ENCODE results near the gene GORASP2.
"Not testable (repeated sequence)": the region's sequence is repeated elsewhere in the genome, so short reads cannot be mapped to it uniquely, and the experiment has no call there.

Gene GORASP2

DNA sequence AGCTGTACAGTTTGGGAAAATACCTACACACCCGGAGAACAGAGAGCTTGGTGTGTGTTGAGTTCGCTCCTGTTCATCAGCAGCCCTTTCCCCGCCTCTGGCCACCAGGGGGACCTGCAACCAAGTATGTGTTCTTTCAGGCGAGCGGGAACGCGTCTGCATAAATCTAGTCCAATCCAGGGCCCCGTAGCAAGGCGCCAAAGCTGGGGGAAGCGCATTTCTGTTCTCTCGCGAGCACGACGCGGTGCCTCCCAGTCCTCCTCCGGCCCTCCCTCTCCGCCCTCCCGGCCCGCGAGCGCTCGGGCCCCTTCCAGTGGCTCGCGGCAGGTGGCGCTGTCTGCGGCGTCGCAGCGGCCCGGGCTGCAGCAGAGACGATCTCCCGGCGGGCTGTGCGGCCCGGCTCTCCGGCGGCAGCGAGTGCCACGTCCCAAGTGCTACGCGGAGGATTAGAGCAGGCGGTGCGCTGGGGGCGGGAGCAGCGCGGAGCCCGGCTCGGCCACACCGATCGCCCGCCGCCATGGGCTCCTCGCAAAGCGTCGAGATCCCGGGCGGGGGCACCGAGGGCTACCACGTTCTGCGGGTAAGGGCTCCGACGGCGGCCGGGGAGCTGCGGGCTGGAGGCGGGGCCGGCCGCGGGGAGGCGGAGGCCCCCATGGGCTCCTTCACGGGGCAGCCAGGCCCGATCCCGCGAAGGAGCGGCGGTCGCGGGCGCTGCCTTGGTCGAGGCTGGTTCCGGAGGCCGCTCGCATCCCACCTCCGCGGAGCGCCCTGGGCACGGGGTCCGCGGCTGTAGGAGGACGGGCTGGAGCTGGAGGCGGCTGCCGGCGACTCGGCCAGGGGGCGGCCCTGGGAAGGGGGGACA lies at the start of gene GORASP2:
Gene GORASP2, plus strand, starts transcription at position 430 of the 862 bp plus-strand sequence. Its CDS starts 88 bp downstream, at position 518.
- peak; percentile 92 to 96 (median 96) for DNase-seq

DNA sequence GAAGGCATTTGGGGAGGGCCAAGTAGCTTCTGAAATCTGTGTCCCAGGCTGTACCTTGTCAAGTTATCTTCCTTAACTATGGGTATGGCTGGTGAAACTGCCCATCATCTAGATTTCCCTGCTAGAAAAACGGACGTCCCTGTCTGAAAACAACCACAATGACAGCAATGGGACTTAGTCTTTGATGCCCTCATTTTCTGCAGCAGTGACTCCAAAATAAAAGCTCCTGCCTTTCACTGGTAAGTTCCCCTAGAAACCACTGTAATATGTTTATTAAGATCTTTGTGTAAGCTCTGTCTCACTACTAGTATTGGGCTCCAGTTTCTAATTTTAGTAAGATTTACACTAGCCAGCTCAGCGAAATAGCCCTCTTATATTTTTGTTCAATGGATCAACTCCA lies 47.2 kb upstream of the GORASP2 start:
- no peak for DNase-seq

DNA sequence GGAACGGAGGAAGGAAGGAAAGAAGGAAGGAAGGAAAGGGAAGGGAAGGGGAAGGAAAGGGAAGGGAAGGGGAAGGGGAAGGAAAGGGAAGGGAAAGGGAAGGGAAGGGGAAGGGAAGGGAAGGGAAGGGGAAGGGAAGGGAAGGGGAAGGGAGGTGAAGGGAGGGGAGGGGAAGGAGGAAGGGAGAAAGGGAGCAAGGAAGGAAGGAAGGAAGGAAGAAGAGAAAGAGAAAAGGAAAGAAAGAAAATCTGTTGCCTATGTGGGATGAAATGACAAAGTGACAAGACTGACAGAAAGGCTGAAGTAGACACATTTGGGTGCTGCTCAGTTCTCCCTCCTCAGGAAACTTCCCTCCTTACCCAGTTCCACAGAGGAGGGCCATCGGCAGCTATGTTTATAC lies 46.3 kb upstream of the GORASP2 start:
- DNase-seq, result no peak

DNA sequence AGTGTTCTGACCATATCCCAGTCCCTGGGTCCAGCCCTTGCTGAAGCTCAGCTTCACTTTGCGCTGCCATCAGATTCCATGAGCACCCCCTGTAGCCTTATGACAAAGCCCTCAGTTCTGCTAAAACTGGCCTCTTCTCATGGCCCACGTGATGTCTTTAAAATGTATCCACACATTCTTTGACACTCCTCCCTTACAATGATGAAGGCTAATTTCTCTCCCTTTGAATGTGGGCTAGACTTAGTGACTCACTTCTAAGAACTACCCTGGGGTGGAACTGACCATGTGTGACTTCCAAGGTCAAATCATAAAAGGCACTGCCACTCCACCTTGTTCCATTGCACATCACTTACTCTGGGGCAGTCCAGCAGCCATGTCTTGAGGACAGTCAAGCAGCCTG lies 45.4 kb upstream of the GORASP2 start:
- DNase-seq, result no peak

DNA sequence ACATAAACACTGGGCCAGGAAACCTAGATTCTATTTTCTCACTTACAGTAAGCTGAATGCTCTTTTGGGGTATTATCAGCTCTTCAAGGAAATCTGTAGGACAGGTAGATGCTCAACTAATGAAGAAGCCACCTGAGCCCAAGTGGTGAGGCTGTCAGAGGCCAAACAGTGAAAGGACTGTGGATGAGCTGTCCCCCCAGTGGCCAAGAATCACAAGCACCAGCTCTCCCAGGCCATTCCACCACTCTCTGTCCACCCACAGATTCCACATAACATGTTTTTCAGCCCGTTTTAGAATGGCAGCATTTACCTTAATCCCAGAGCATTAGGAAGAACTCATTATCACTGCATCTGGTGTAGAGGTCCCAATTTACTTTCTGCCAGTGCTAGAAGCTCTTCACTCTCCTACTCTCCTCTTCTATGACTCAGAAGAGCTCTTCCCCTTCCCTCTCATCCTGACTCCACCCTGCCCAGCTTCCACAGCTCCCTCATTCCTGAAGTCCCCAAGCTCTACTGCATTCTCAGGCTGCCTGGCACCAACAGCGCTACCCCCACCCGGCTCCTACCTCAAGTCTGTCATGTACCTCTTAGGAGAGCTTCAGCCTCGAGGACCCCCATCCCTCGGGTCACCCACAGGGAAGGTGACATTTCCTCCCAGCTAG lies 43.8 kb upstream of the GORASP2 start:
- no peak for DNase-seq

DNA sequence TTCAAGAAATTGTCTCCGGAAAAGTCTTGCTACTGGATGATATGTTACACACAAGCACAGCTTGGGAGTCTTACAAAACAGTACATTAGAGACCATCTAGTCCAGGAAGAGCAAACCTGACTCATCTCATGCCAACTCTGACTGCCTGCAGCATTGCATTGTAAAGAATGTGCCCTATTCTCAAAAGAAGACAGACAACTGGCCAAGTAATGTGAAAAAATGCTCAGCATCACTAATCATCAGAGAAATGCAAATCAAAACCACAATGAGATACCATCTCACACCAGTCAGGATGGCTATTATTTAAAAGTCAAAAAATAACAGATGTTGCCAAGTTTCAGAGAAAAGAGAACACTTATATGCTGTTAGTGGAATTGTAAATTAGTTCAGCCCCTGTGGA lies 42.7 kb upstream of the GORASP2 start:
- DNase-seq, result no peak

DNA sequence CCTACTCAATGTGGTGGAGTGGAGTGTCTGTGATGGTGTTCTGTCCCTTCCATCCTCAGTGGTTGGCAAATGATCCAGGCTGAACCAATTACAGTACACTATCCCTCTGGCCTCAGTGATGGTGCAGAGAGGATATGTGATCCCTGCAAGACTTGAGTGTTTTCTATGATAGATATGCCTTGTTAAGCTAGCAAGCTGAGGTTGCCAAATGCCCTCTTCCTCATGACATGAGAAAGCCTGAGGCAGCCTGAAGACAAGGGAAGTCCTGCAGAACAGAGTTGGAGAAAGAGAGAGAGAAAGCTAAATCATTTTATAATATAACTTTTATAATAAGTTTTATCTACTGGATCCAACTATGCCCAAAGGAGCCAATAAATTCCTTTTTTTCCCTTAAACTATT lies 41.6 kb upstream of the GORASP2 start:
- DNase-seq, result no peak

DNA sequence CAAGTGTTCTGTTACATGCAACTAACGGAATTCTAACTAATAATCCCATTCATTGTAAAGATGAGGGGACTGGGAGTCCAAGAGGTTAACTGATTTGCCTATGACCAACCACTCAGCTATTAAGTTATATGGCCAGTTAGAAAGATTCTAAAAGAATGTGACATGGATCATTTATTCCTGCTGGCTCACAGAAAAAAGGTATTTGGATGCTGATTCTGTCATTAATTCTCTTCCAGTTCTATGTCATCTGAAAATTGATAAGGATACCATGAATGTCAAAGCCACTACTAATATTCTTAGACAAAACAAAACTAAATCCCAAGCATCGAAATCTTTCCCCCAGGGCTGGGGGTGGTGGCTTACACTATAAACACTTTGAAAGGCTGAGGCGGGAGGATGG lies 41.2 kb upstream of the GORASP2 start:
- DNase-seq, result no peak

DNA sequence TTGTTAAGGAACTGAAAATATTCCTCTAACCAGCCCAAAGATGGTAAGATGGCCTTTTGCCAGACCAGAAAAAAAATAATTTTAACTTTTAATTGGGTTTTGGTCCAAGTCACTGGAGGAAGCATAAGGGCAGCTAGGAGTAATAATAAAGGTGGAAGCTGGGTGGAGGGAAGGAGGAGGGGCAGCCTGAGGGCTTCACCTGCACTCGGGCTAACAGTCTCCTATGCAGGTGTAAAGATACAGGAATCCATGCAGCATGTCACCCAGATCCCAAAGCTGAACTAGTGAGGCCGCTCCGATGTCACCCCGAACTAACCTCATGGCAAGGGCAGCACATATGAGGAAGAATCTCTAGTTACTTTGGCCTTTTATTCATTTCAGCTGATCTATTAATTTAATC lies 37.2 kb upstream of the GORASP2 start:
- no peak for DNase-seq

DNA sequence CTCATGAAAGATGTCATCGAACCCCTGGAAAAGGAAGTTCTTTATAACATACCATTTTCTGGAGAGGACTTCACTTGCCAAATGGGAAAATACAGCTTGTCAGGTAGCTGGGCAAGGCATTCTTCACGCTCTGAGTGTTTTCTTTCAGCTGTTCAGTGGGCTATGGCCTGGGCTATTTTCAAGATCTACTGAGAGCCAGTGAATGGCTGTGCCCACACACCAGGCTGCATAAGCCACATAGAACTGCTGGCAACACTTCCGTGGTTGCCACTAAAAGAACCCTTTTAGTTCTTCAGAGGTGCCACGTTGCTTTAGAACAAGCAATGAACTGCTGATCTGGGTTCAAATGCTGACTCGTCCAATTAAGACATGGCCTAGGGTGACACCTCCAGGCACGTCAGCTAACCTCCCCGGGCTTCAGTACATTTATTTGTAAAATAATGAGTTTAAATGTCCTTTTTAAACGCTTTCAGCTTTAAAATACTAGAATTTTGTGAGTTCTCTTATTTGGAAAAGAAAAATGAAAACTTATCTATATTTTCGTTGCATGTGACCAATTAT lies 36.6 kb upstream of the GORASP2 start:
- no peak for DNase-seq

DNA sequence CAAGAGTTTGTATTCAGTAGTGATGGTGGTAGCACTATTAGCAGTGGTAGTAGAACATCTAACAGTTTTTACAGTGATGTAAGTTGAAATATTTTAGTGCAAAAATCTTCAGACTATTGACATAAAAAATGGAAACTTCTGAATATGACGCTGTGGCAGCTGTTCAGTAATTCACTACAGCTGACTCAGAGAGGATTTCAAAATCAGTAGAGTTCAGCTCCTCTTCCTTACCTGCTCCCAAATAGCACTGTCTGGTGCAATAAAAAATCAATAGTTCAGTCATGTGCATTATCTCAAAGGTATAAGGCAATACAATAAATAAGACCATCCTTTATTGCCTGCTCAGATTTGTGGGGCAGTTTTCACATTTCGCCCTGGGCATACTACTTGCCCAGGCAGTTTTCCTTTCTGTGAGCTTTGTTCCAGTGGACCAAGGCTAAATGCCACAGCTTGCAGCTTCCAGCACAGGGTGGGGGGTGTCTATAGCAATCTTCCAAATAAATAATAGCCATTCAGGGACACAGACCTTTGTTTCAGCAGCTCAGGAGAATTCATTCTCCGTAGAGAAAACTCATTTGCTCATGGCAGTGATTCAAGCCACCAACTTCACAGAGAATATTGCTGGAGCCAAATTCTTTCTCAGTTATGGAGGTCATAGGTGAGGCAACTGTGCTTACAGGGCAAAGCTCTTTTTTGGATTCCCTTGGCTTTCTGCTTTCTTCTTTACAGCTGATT lies 33.9 kb upstream of the GORASP2 start:
- no peak for DNase-seq

DNA sequence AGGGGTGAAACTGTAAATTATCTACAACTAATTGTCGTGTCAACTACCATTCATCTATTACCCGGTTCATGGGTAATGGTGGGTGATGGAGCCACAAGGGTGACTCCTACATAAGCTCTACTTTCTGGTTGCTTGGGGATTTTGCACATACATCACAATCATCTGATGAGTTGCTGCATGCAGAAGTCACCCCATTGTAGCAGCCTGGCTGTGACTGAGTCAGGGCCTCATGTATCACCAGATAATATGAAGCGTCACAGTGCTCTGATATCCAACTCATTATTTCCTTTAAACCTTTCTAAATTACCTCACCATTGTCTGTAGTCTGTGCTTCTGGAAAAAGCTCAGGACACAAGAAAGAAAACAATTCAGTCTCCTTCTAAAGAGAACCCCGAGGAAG lies 32.4 kb upstream of the GORASP2 start:
- no peak for DNase-seq

DNA sequence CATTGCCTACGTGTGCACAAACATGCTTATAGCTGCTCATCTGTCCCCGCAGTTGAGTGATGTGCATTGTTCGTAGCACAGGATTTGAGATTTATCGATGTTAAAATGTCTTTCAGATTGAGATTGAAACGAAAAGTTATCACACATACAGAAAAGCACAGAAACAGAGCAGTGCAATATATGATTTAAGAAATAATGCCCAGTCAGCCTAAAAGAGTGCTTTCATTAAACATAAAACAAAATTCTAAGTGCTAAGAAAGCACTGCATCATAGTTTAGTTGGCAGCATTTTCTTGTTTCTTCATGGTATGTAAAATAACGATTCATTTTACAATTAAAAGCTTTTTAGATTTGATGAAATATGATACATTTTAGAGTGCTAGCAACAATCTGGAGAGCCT lies 31.9 kb upstream of the GORASP2 start:
- no peak for DNase-seq

DNA sequence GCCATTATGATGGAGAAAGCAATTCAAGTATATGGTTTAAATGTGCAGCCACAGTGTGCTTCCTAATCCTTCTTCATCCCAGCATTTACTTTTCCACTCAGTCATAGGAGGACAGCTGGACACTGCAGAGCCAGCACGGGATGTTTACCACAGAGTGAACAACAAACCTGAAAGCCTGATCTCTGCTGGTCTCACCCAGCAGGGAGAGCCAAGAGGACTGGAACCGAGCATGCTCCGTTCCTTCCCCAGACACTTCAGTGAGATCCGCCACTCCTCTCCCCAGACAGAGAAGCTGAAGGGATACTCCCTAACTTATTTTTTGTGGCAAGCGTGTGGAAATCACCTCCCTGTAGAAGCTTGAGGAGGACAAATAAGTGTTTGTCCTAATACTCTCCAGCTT lies 23.2 kb upstream of the GORASP2 start:
- no peak for DNase-seq

DNA sequence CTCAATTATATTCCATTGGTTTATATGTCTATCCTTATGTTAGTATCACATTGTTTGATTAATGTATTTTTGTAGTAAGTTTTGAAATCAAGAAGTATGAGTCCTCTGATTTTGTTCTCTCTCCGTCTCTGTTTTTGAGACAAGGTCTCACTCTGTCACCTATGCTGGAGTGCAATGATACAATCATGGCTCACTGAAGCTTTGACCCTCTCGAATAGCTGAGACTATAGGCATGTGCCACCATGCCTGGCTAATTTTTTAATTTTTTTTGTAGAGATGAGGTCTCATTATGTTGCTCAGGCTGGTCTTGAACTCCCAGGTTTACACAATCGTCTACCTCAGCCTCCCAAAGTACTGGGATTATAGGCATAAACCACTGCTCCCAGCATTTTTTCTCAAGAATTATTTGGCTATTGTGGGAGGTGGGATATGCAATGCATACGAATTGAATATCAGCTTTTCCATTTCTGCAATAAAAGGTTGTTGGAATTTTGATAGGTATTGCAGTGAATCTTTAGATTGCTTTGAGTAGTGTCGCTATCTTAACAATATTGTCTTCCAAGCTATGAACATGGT lies 17.7 kb upstream of the GORASP2 start:
- no peak for DNase-seq

DNA sequence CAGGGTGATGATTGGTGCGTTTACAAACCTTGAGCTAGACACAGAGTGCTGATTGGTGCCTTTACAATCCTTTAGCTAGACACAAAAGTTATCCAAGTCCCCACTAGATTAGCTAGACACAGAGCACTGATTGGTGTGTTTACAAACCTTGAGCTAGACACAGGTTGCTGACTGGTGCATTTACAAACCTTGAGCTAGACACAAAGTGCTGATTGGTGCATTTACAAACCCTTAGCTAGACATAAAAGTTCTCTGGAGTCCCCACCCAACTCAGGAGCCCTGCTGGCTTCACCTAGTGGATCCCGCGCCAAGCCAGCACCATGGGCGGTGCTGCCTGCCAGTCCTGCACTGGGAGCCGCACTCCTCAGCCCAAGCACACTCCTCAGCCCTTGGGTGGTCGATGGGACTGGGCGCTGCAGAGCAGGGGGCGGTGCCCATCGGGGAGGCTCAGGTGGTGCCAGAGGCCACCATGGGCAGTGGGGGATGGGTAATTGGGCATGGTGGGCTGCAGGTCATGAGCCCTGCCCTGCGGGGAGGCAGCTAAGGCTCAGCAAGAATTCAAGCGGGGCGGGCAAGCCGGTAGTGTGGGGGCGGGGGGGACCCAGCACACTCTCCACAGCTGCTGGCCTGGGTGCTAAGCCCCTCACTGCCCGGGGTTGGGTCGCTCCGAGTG lies 13.9 kb upstream of the GORASP2 start:
- not testable (repeated sequence) for DNase-seq

DNA sequence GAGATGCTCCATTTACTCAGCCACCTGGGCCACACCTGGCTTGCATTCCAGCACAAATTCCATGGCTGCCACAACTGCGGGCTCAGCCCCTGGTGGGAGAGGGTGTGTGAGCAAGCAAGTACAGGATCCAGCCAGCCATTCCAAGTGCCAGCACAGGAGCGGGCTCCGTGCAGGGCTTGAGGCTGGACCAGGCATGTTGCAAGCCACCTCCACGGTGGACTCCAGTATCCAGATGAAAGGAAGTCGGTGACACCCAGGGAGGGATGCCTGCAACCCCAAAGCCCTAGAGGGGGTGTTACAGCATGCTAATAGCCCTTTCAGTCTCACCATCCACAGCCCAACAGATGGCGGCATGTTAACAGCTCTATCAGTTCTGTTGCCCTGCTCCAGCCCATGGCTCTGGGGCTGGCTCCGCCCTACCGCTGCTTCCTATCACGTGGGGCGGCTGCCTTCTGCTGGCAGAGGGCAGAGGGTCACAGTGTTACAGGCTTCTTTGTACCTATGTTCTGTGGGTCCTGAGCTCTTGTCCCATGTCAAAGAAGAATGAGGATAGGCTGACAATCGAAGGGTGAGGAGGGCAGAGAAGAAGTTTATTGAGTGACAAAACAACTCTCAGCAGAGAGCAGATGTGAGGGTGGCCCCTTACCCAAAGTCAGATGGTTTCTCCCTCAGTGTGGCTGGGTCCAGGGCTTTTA lies 11.7 kb upstream of the GORASP2 start:
- no peak for DNase-seq

DNA sequence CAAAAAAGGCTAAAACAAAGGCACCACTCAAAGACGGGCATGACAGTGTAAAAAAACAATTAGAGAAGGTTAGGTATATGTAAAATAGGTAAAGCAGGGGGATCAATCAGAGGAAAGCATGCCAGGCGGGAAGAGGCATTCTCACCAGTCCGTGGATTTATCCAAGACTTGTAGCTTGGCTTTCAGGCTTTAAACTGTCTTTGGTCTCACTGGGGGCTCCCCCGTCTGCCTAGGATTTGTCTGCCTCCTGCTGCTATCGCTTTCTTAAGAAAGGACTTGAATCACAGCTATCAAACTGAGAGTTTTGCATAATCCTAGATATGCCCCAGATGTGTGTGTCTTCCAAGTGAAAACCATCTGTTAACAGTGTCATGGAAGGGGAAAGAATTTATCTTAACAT lies 11.1 kb upstream of the GORASP2 start:
- DNase-seq, result no peak

DNA sequence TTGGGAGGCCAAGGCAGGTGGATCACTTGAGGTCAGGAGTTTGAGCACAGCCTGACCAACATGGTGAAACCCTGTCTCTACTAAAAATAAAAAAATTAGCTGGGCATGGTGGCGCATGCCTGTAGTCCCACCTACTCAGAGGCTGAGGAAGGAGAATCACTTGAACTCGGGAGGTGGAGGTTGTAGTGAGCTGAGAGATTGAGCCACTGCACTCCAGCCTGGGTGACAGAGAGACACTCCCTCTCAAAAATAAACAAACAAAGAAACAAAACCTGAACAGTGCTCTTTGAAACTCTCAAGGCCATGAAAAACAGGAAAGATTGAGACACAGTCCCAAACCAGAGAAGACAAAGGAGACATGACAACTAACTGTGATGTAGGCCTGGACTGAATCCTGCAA lies 7.2 kb upstream of the GORASP2 start:
- not testable (repeated sequence) for DNase-seq

DNA sequence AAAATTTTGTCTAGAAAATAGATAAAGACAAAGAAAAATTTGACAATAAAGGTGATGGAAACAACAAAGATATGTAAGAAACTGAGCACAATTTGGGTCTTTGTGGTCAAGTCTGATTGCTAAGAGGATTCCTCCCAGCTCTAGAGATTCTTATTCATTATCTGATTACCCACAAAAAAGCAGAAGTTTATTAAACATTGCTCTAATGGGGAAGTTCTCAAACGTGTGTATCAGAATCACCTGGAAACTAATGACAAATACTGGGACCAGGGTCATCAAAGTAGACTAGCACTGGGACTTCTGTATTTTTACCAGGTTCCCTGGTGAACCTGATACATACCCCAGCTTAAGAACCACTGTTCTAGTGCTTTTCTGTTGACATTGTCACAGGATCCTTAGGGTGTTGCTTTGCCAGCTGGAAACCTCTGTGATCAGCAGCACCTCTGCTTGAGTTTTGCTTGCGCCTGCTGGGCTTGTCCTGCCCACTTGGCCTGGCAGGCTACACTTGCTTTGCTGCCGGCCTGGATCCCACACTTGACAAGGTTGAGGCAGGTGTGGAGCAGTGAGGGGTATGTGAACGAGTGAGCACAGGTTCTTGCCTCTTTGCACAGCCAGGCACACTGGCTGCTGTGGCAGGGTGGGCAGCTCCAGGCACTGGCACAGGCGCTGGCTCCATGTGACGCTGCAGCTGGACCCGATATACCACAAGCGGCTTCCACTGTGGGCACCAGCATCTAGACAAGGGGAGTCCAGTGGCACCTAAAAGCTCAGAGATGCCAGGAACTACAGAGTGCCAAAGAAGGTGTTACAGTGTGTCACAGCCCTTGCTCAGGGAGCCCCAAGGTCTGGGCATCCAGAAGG lies 6.2 kb upstream of the GORASP2 start:
- no peak for DNase-seq

DNA sequence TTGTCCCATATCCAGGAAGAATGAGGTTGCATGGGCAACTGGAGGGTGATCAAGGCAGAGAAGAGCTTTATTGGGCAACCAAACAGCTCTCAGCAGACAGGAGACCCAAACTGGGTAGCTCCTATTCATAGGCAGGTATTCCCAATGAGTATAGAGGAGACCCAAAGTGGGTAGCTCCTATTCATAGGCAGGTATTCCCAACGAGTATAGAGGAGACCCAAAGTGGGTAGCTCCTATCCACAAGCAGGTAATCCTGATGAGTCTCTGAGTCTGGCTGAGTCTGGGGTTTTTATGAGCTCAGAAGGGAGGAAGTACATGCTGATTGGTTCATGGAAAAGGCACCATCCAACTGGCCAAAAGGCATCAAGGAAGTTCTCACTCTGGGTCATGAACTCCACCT lies 5.3 kb upstream of the GORASP2 start:
- no peak for DNase-seq
